Mesendoderm (in vitro differentiated cells): ENCODE results near the gene CAMTA1.

Source experiments
- DNase-seq: peaks from one replicate; pipeline ENCODE4 v3.0.0; 2013
- H2AK5ac ChIP-seq: 2 replicates; pipeline ENCODE4 v1.6.1; 2013; ENCODE audit warnings: low read length, inconsistent platforms
- H2BK120ac ChIP-seq: 2 replicates; pipeline ENCODE4 v1.6.1; 2013; ENCODE audit warnings: low read depth, mild to moderate bottlenecking, low read length, moderate library complexity, mixed read lengths
- H2BK15ac ChIP-seq: replicated peaks from 2 replicates; pipeline ENCODE4 v1.6.1; 2013; ENCODE audit warnings: low read depth, mild to moderate bottlenecking, moderate library complexity
- H2BK5ac ChIP-seq: 2 replicates; pipeline ENCODE4 v1.6.1; 2013; ENCODE audit warnings: low read length, inconsistent platforms
- H3K18ac ChIP-seq: 2 replicates; pipeline ENCODE4 v1.6.1; 2013; ENCODE audit warnings: mild to moderate bottlenecking, low read length, mixed read lengths
- H3K23ac ChIP-seq: one replicate; pipeline ENCODE4 v1.6.1; 2013; ENCODE audit warnings: low read length
- H3K27ac ChIP-seq: 2 replicates; pipeline ENCODE4 v1.5.1; 2013; ENCODE audit warnings: low read depth, mild to moderate bottlenecking, inconsistent platforms, low read length, moderate library complexity
- H3K27me3 ChIP-seq: 2 replicates; pipeline ENCODE4 v1.6.1; 2013; ENCODE audit warnings: low read length, control low read depth, mild to moderate bottlenecking, inconsistent platforms; ENCODE audit not compliant: insufficient read depth, poor library complexity
- H3K36me3 ChIP-seq: 2 replicates; pipeline ENCODE4 v1.6.1; 2013; ENCODE audit warnings: low read length, inconsistent platforms; ENCODE audit not compliant: control insufficient read depth, insufficient read depth
- H3K4ac ChIP-seq: one replicate; pipeline ENCODE4 v1.6.1; 2013; ENCODE audit warnings: low read depth, mild to moderate bottlenecking, low read length, moderate library complexity
- H3K4me1 ChIP-seq: 2 replicates; pipeline ENCODE4 v1.6.1; 2013; ENCODE audit warnings: low read depth, low read length, inconsistent platforms; ENCODE audit not compliant: control insufficient read depth
- H3K4me2 ChIP-seq: 2 replicates; pipeline ENCODE4 v1.6.1; 2013; ENCODE audit warnings: low read length
- H3K4me3 ChIP-seq: 2 replicates; pipeline ENCODE4 v1.5.1; 2013; ENCODE audit warnings: mild to moderate bottlenecking, low read length
- H3K56ac ChIP-seq: one replicate; pipeline ENCODE4 v1.6.1; 2013; ENCODE audit warnings: low read length
- H3K79me1 ChIP-seq: 2 replicates; pipeline ENCODE4 v1.6.1; 2013; ENCODE audit warnings: low read length, inconsistent platforms
- H3K79me2 ChIP-seq: 2 replicates; pipeline ENCODE4 v1.6.1; 2013; ENCODE audit warnings: mild to moderate bottlenecking, low read length; ENCODE audit not compliant: control insufficient read depth, insufficient read depth
- H3K9ac ChIP-seq: 2 replicates; pipeline ENCODE4 v1.6.1; 2013; ENCODE audit warnings: low read length, inconsistent platforms
- H4K5ac ChIP-seq: one replicate; pipeline ENCODE4 v1.6.1; 2013; ENCODE audit warnings: low read length
- H4K8ac ChIP-seq: one replicate; pipeline ENCODE4 v1.6.1; 2013; ENCODE audit warnings: low read depth, mild to moderate bottlenecking, control low read depth, low read length, moderate library complexity
- WGBS: extraction: QIAGEN DNeasy Blood & Tissue Kit; methylation state at CpG from one replicate; pipeline ENCODE4 v1.1.7; 2013; ENCODE audit warnings: low lambda C conversion rate, missing lambda C conversion rate; ENCODE audit not compliant: insufficient coverage; ENCODE audit errors: extremely low coverage; 5-methylcytosine and 5-hydroxymethylcytosine counted together

The CAMTA1 gene

GRCh38 chr1:7119156-7119555 lies 333.9 kb downstream of the CAMTA1 start:
- H2AK5ac ChIP-seq = no peak overlapping the region
- no peak overlapping the region for H3K23ac ChIP-seq
- H3K27me3 ChIP-seq = no peaks in the 10 kb centered on the region
- no peak overlapping the region for H3K4me3 ChIP-seq
- H4K5ac ChIP-seq = no peak overlapping the region
- H2BK15ac ChIP-seq = no peak overlapping the region
- H2BK120ac ChIP-seq = no peak overlapping the region
- no peak overlapping the region for H3K4me2 ChIP-seq
- no peak overlapping the region for H3K56ac ChIP-seq
- H3K4me1 ChIP-seq = peaks cover 3% of the 10 kb centered on the region
- H3K4ac ChIP-seq = no peak overlapping the region
- H3K79me1 ChIP-seq = no peaks in the 10 kb centered on the region
- H3K27ac ChIP-seq = no peak overlapping the region
- H3K18ac ChIP-seq = no peak overlapping the region
- DNase-seq = no peak
- no peak overlapping the region for H2BK5ac ChIP-seq
- no peaks in the 10 kb centered on the region for H3K36me3 ChIP-seq
- no peaks in the 10 kb centered on the region for H3K79me2 ChIP-seq
- no CpG with 5 or more reads among the region's 7 CpGs for WGBS
- no peak overlapping the region for H4K8ac ChIP-seq
- H3K9ac ChIP-seq = no peak overlapping the region

DNA sequence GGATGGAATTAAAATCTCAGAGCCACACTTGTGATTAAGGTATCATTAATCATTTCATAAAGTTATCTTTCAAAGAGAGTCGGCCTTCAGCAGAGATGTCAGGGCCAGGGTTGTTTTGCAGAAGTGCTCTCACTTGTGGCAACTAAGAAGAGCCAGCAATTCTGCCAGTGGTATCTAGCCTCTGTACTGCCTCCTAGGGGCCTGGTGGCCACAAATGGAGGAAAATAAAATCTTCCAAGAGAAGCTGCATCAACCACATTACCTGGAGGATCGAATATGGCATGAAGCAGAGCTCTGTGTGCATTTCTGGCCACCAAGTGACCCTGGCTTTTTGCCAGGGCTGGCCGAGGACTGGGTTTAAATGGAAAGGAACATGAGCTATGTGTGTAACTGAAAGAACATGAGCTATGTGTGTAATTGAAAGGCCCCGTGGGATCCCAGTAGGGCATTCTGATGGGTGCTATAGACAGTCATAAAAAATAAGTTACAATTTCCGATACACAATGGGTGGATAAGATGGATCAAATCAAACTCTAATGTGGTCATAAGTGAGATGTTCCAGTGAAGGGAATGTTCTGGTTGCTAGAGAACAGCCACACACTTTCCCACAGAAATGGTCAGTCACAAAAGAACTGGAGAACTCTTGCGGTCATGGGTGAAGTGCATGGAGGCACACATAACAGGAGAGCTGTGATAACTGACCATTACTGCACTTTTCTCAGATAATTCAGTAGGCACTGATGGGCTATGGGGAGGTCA lies 335.8 kb downstream of the CAMTA1 start:
- WGBS = no CpG with 5 or more reads among the region's 6 CpGs
- Histone ChIP-seq H2BK15ac (no peak overlapping the region), H3K79me1 (no peaks in the 10 kb centered on the region), H3K56ac (no peak overlapping the region), H3K9ac (no peak overlapping the region), H3K4ac (no peak overlapping the region), H3K23ac (no peak overlapping the region), H3K79me2 (no peaks in the 10 kb centered on the region), H3K36me3 (no peaks in the 10 kb centered on the region), H3K4me1 (peaks cover 3% of the 10 kb centered on the region), H3K4me3 (no peak overlapping the region), H3K27me3 (no peaks in the 10 kb centered on the region), H2BK120ac (no peak overlapping the region), H4K8ac (no peak overlapping the region), H2AK5ac (no peak overlapping the region), H3K27ac (no peak overlapping the region), H3K18ac (no peak overlapping the region), H4K5ac (no peak overlapping the region), H3K4me2 (no peak overlapping the region), H2BK5ac (no peak overlapping the region)
- peak; percentile 29 for DNase-seq

DNA sequence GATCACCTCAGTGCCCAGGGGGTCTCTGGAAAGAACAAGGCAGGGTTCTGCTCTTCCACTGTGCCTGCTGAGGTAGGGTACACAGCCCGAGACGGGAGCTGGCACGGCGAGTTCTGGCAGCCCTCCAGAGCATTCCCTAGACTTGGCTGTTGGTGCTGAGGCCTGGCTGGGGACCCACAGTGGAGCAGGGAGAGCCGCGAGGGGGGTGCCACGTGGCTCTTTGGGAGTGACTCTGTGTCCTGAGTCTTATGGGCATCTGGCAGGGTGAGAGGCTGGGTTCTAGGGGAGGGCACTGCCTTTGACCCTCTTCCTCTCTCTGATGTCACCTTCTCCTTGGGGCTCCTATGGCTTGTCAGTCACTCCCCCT lies 336.4 kb downstream of the CAMTA1 start:
- H3K27ac ChIP-seq = no peak overlapping the region
- no peak overlapping the region for H3K18ac ChIP-seq
- no peak overlapping the region for H4K5ac ChIP-seq
- no peak overlapping the region for H2BK15ac ChIP-seq
- H3K36me3 ChIP-seq = no peaks in the 10 kb centered on the region
- peaks cover 3% of the 10 kb centered on the region for H3K4me1 ChIP-seq
- no peaks in the 10 kb centered on the region for H3K79me1 ChIP-seq
- H3K4me2 ChIP-seq = no peak overlapping the region
- no peaks in the 10 kb centered on the region for H3K79me2 ChIP-seq
- H4K8ac ChIP-seq = no peak overlapping the region
- DNase-seq = no peak
- no peak overlapping the region for H2AK5ac ChIP-seq
- no peak overlapping the region for H3K23ac ChIP-seq
- no peak overlapping the region for H3K4me3 ChIP-seq
- H3K27me3 ChIP-seq = no peaks in the 10 kb centered on the region
- WGBS = no CpG with 5 or more reads among the region's 7 CpGs
- no peak overlapping the region for H2BK5ac ChIP-seq
- H3K4ac ChIP-seq = no peak overlapping the region
- H3K56ac ChIP-seq = no peak overlapping the region
- no peak overlapping the region for H3K9ac ChIP-seq
- H2BK120ac ChIP-seq = no peak overlapping the region

- no peak overlapping the region for H4K8ac ChIP-seq
- no peak overlapping the region for H3K18ac ChIP-seq
- H3K4ac ChIP-seq = no peak overlapping the region
- H3K4me2 ChIP-seq = no peak overlapping the region
- H3K27ac ChIP-seq = no peak overlapping the region
- H3K4me3 ChIP-seq = no peak overlapping the region
- H3K56ac ChIP-seq = no peak overlapping the region
- no peaks in the 10 kb centered on the region for H3K27me3 ChIP-seq
- WGBS = no CpG with 5 or more reads among the region's 12 CpGs
- no peak overlapping the region for H2BK120ac ChIP-seq
- H3K23ac ChIP-seq = no peak overlapping the region
- no peaks in the 10 kb centered on the region for H3K79me1 ChIP-seq
- no peaks in the 10 kb centered on the region for H3K79me2 ChIP-seq
- H3K9ac ChIP-seq = no peak overlapping the region
- no peak overlapping the region for H2AK5ac ChIP-seq
- no peaks in the 10 kb centered on the region for H3K4me1 ChIP-seq
- no peaks in the 10 kb centered on the region for H3K36me3 ChIP-seq
- DNase-seq = no peak
- H4K5ac ChIP-seq = no peak overlapping the region
- no peak overlapping the region for H2BK15ac ChIP-seq
- no peak overlapping the region for H2BK5ac ChIP-seq
These were observed 342.2 kb downstream of the CAMTA1 start for GRCh38 chr1:7127322-7128075.

DNA sequence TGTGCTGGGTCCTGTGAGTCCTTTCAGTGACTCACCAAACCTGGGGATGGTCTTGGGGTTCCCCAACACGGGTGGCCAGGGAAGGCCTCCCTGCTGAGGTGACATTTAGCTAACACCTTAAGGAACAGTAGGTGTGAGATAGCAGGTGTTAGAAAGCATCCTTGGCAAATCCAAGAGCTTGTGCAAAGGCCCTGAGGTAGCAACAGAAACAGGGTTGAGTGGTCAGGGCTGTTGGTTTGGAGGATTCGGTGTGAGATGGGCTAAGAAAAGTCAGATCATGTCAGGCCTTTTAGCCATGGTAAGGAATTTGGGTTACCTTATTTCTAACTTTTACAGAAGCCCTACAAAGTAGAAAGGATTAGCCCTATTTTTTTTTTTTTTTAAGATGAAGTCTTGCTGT lies 343.0 kb downstream of the CAMTA1 start:
- no peak overlapping the region for H3K23ac ChIP-seq
- no peak overlapping the region for H2BK120ac ChIP-seq
- no peak overlapping the region for H4K5ac ChIP-seq
- H3K36me3 ChIP-seq = no peaks in the 10 kb centered on the region
- no peaks in the 10 kb centered on the region for H3K4me1 ChIP-seq
- H3K79me1 ChIP-seq = no peaks in the 10 kb centered on the region
- no peak overlapping the region for H3K4me3 ChIP-seq
- H3K27ac ChIP-seq = no peak overlapping the region
- H3K56ac ChIP-seq = no peak overlapping the region
- H3K27me3 ChIP-seq = no peaks in the 10 kb centered on the region
- DNase-seq = no peak
- no peak overlapping the region for H4K8ac ChIP-seq
- no peak overlapping the region for H3K18ac ChIP-seq
- H2AK5ac ChIP-seq = no peak overlapping the region
- H3K9ac ChIP-seq = no peak overlapping the region
- no peak overlapping the region for H3K4me2 ChIP-seq
- H3K79me2 ChIP-seq = no peaks in the 10 kb centered on the region
- WGBS = no CpG with 5 or more reads among the region's 2 CpGs
- no peak overlapping the region for H3K4ac ChIP-seq
- H2BK15ac ChIP-seq = no peak overlapping the region
- no peak overlapping the region for H2BK5ac ChIP-seq
